Trophoblast cell (in vitro differentiated cells and primary cell): Measurements from ENCODE around the gene PPIF.

Experiments
- DNase-seq, 2 donors: peaks; one replicate each; pipeline ENCODE4 v3.0.0-alpha.2; 2016
- H2AFZ ChIP-seq: 2 replicates; pipeline ENCODE4 v1.6.1; 2013; ENCODE audit warnings: low read length, moderate library complexity, mild to moderate bottlenecking; ENCODE audit not compliant: insufficient read depth, poor library complexity
- H2AK5ac ChIP-seq: 2 replicates; pipeline ENCODE4 v1.6.1; 2013; ENCODE audit warnings: mild to moderate bottlenecking, low read length
- H2BK120ac ChIP-seq: 2 replicates; pipeline ENCODE4 v1.6.1; 2013; ENCODE audit warnings: low read length, mild to moderate bottlenecking, moderate library complexity; ENCODE audit not compliant: insufficient read depth, poor library complexity
- H2BK12ac ChIP-seq: 2 replicates; pipeline ENCODE4 v1.6.1; 2013; ENCODE audit warnings: mild to moderate bottlenecking, low read length, moderate library complexity
- H2BK5ac ChIP-seq: 2 replicates; pipeline ENCODE4 v1.6.1; 2013; ENCODE audit warnings: low read length, low read depth, moderate library complexity, mild to moderate bottlenecking; ENCODE audit not compliant: poor library complexity
- H3K14ac ChIP-seq: 2 replicates; pipeline ENCODE4 v1.6.1; 2013; ENCODE audit warnings: mild to moderate bottlenecking, low read length
- H3K18ac ChIP-seq: 2 replicates; pipeline ENCODE4 v1.6.1; 2013; ENCODE audit warnings: mild to moderate bottlenecking, low read length
- H3K23ac ChIP-seq: 2 replicates; pipeline ENCODE4 v1.6.1; 2013; ENCODE audit warnings: low read length
- H3K27ac ChIP-seq: 2 replicates; pipeline ENCODE4 v1.5.1; 2013; ENCODE audit warnings: low read depth, mild to moderate bottlenecking, inconsistent platforms, low read length, moderate library complexity
- H3K27me3 ChIP-seq: 2 replicates; pipeline ENCODE4 v1.6.1; 2013; ENCODE audit warnings: inconsistent platforms, mild to moderate bottlenecking, low read length, moderate library complexity; ENCODE audit not compliant: insufficient read depth
- H3K36me3 ChIP-seq, 2 experiments: 1 replicate in 1 of 2; 2 replicates in 1 of 2; pipeline ENCODE4 v1.6.1; 2013; ENCODE audit warnings: low read length in 2 of 2, mild to moderate bottlenecking in 2 of 2, moderate library complexity in 1 of 2; ENCODE audit not compliant: insufficient read depth in 2 of 2, control insufficient read depth in 1 of 2
- H3K4ac ChIP-seq: 2 replicates; pipeline ENCODE4 v1.6.1; 2013; ENCODE audit warnings: low read depth, mild to moderate bottlenecking, low read length, moderate library complexity
- H3K4me1 ChIP-seq, 2 experiments: 1 replicate in 1 of 2; 2 replicates in 1 of 2; pipeline ENCODE4 v1.6.1; 2013; ENCODE audit warnings: low read length in 2 of 2, mild to moderate bottlenecking in 2 of 2, moderate library complexity in 1 of 2; ENCODE audit not compliant: insufficient read depth in 2 of 2, control insufficient read depth in 1 of 2
- H3K4me2 ChIP-seq: 2 replicates; pipeline ENCODE4 v1.6.1; 2013; ENCODE audit warnings: inconsistent platforms, mild to moderate bottlenecking, low read length, moderate library complexity
- H3K4me3 ChIP-seq: 2 replicates; pipeline ENCODE4 v1.5.1; 2013; ENCODE audit warnings: mild to moderate bottlenecking, low read depth, low read length, inconsistent platforms
- H3K79me1 ChIP-seq: one replicate; pipeline ENCODE4 v1.6.1; 2013; ENCODE audit warnings: low read length
- H3K79me2 ChIP-seq: 2 replicates; pipeline ENCODE4 v1.6.1; 2013; ENCODE audit warnings: low read length, mild to moderate bottlenecking; ENCODE audit not compliant: control insufficient read depth, insufficient read depth, poor library complexity
- H3K9ac ChIP-seq: 2 replicates; pipeline ENCODE4 v1.6.1; 2013; ENCODE audit warnings: mild to moderate bottlenecking, low read length
- H3K9me3 ChIP-seq: 2 replicates; pipeline ENCODE4 v1.6.1; 2013; ENCODE audit warnings: low read depth, mild to moderate bottlenecking, control low read depth, inconsistent platforms, low read length; ENCODE audit not compliant: insufficient read depth
- H4K12ac ChIP-seq: 2 replicates; pipeline ENCODE4 v1.6.1; 2013; ENCODE audit warnings: low read depth, mild to moderate bottlenecking, low read length, moderate library complexity
- H4K8ac ChIP-seq: 2 replicates; pipeline ENCODE4 v1.6.1; 2013; ENCODE audit warnings: low read depth, mild to moderate bottlenecking, low read length, moderate library complexity
- H4K91ac ChIP-seq: one replicate; pipeline ENCODE4 v1.6.1; 2013; ENCODE audit warnings: low read depth, mild to moderate bottlenecking, low read length, moderate library complexity
- WGBS: extraction: QIAGEN DNeasy Blood & Tissue Kit; methylation state at CpG from one replicate; pipeline ENCODE4 v1.1.7; 2013; ENCODE audit warnings: missing lambda C conversion rate; ENCODE audit not compliant: insufficient read length, insufficient coverage; ENCODE audit errors: extremely low coverage; 5-methylcytosine and 5-hydroxymethylcytosine counted together

The PPIF gene

GRCh38 chr10:79346388-79347225 is 662 bp upstream of the PPIF start:
- Histone ChIP-seq H3K9ac (no peak overlapping the region), H3K23ac (no peak overlapping the region), H3K4me2 (no peak overlapping the region), H4K8ac (no peak overlapping the region), H3K79me2 (peaks cover 8% of the 10 kb centered on the region), H2AK5ac (peak overlapping the region; percentile 22), H3K4me3 (no peak overlapping the region), H3K4ac (no peak overlapping the region), H2BK5ac (no peak overlapping the region), H3K27ac (no peak overlapping the region), H4K91ac (no peak overlapping the region), H3K79me1 (peaks cover 6% of the 10 kb centered on the region), H3K9me3 (no peaks in the 10 kb centered on the region), H3K14ac (no peak overlapping the region), H2BK120ac (no peak overlapping the region), H2AFZ (no peak overlapping the region), H3K36me3 (peaks cover 17 to 26% of the 10 kb centered on the region in 2 experiments), H3K18ac (no peak overlapping the region), H2BK12ac (no peak overlapping the region), H4K12ac (no peak overlapping the region), H3K27me3 (no peaks in the 10 kb centered on the region), H3K4me1 (peaks cover 12 to 14% of the 10 kb centered on the region in 2 experiments)
- no CpG with 5 or more reads among the region's 12 CpGs for WGBS
- no peak for DNase-seq

GRCh38 chr10:79347894-79348639 is 798 bp downstream of the PPIF start:
- peak overlapping the region; percentile 92 for H3K4me2 ChIP-seq
- H3K27ac ChIP-seq = no peak overlapping the region
- H2AK5ac ChIP-seq = peak overlapping the region; percentile 56
- no peak overlapping the region for H3K23ac ChIP-seq
- peak overlapping the region; percentile 85 for H2AFZ ChIP-seq
- peak overlapping the region; percentile 83 for H4K91ac ChIP-seq
- peak; percentile 43 to 45 for DNase-seq
- H3K4me3 ChIP-seq = peak overlapping the region; percentile 90
- H3K14ac ChIP-seq = peak overlapping the region; percentile 93
- H3K9ac ChIP-seq = peak overlapping the region; percentile 83
- no peaks in the 10 kb centered on the region for H3K9me3 ChIP-seq
- no peak overlapping the region for H2BK12ac ChIP-seq
- H3K36me3 ChIP-seq = peaks cover 30 to 39% of the 10 kb centered on the region in 2 experiments
- no peaks in the 10 kb centered on the region for H3K27me3 ChIP-seq
- H2BK5ac ChIP-seq = peak overlapping the region; percentile 73
- peak overlapping the region; percentile 84 for H4K8ac ChIP-seq
- H4K12ac ChIP-seq = peak overlapping the region; percentile 83
- H2BK120ac ChIP-seq = peak overlapping the region; percentile 69
- peaks cover 6% of the 10 kb centered on the region for H3K79me1 ChIP-seq
- H3K18ac ChIP-seq = peak overlapping the region; percentile 92
- no CpG with 5 or more reads among the region's 34 CpGs for WGBS
- H3K79me2 ChIP-seq = peaks cover 8% of the 10 kb centered on the region
- H3K4ac ChIP-seq = peak overlapping the region; percentile 64
- peaks cover 12 to 14% of the 10 kb centered on the region in 2 experiments for H3K4me1 ChIP-seq

GRCh38 chr10:79348640-79348988 is 1.3 kb downstream of the PPIF start:
- H3K14ac ChIP-seq = no peak overlapping the region
- DNase-seq = no peak
- no peak overlapping the region for H2BK12ac ChIP-seq
- no peak overlapping the region for H3K27ac ChIP-seq
- H3K9me3 ChIP-seq = no peaks in the 10 kb centered on the region
- H4K12ac ChIP-seq = no peak overlapping the region
- no peak overlapping the region for H3K23ac ChIP-seq
- peaks cover 6% of the 10 kb centered on the region for H3K79me1 ChIP-seq
- H3K4me3 ChIP-seq = no peak overlapping the region
- H3K18ac ChIP-seq = no peak overlapping the region
- H4K91ac ChIP-seq = no peak overlapping the region
- H2AFZ ChIP-seq = no peak overlapping the region
- H3K4ac ChIP-seq = no peak overlapping the region
- H3K79me2 ChIP-seq = peaks cover 8% of the 10 kb centered on the region
- no peak overlapping the region for H3K9ac ChIP-seq
- no peak overlapping the region for H4K8ac ChIP-seq
- H2BK5ac ChIP-seq = no peak overlapping the region
- WGBS = no CpG with 5 or more reads among the region's 3 CpGs
- no peaks in the 10 kb centered on the region for H3K27me3 ChIP-seq
- peak overlapping the region; percentile 92 for H3K4me2 ChIP-seq
- H3K4me1 ChIP-seq = peaks cover 12 to 14% of the 10 kb centered on the region in 2 experiments
- peaks cover 35 to 45% of the 10 kb centered on the region in 2 experiments for H3K36me3 ChIP-seq
- no peak overlapping the region for H2BK120ac ChIP-seq
- no peak overlapping the region for H2AK5ac ChIP-seq

- Histone ChIP-seq H3K36me3 (peaks cover 39 to 50% of the 10 kb centered on the region in 2 experiments), H4K12ac (no peak overlapping the region), H3K18ac (no peak overlapping the region), H3K14ac (no peak overlapping the region), H2AFZ (no peak overlapping the region), H3K23ac (no peak overlapping the region), H3K79me1 (peaks cover 6% of the 10 kb centered on the region), H2AK5ac (no peak overlapping the region), H4K8ac (no peak overlapping the region), H2BK120ac (no peak overlapping the region), H4K91ac (no peak overlapping the region), H2BK5ac (no peak overlapping the region), H3K27me3 (no peaks in the 10 kb centered on the region), H3K4me1 (peaks cover 12 to 14% of the 10 kb centered on the region in 2 experiments), H3K4ac (no peak overlapping the region), H3K4me2 (no peak overlapping the region), H3K27ac (no peak overlapping the region), H3K9ac (no peak overlapping the region), H3K4me3 (no peak overlapping the region), H3K79me2 (peaks cover 8% of the 10 kb centered on the region), H2BK12ac (no peak overlapping the region), H3K9me3 (peaks cover 3% of the 10 kb centered on the region)
- no CpG with 5 or more reads among the region's 6 CpGs for WGBS
- no peak for DNase-seq
Measured at GRCh38 chr10:79349072-79349491, 1.8 kb downstream of the PPIF start.
